ENCODE results near the gene GORASP2. TPM values are rescaled to one million over a fixed set of nuclear protein-coding genes. Genes with fewer than 3 reads are reported as not detected.

GORASP2 gene
- polyA plus RNA-seq, 4 donors: 77.0 to 104 (median 88.3) TPM

- no peak for DNase-seq (ENCODE audit: low read depth in 4 of 4, low spot score in 3 of 4)
Observed at GRCh38 chr2:170922634-170923494, 6.2 kb upstream of the GORASP2 start.

GRCh38 chr2:170923799-170924198, 5.3 kb upstream of the GORASP2 start:
- no peak for DNase-seq (ENCODE audit: low read depth in 4 of 4, low spot score in 3 of 4)

- no peak for DNase-seq (ENCODE audit: low read depth in 4 of 4, low spot score in 3 of 4)
Observed at GRCh38 chr2:170924969-170925368, 4.1 kb upstream of the GORASP2 start.

GRCh38 chr2:170925923-170926322, 3.1 kb upstream of the GORASP2 start:
- no peak for DNase-seq (ENCODE audit: low read depth in 4 of 4, low spot score in 3 of 4)

GRCh38 chr2:170926743-170927297, 2.2 kb upstream of the GORASP2 start:
- no peak for DNase-seq (ENCODE audit: low read depth in 4 of 4, low spot score in 3 of 4)

GRCh38 chr2:170928036-170928823, 823 bp upstream of the GORASP2 start:
- no peak for DNase-seq (ENCODE audit: low read depth in 4 of 4, low spot score in 3 of 4)

- DNase-seq (ENCODE audit: low read depth in 4 of 4, low spot score in 3 of 4): peak in 3 of 4 donors; percentile 29 to 49 (median 43)
Observed at GRCh38 chr2:170929686-170930050, 615 bp downstream of the GORASP2 start.

GRCh38 chr2:170930131-170930990, 1.3 kb downstream of the GORASP2 start:
- DNase-seq (ENCODE audit: low read depth in 4 of 4, low spot score in 3 of 4): peak in 1 of 4 donors; percentile 9

GRCh38 chr2:170930991-170931266, 1.9 kb downstream of the GORASP2 start:
- DNase-seq (ENCODE audit: low read depth in 4 of 4, low spot score in 3 of 4): no peak

- no peak for DNase-seq (ENCODE audit: low read depth in 4 of 4, low spot score in 3 of 4)
Observed at GRCh38 chr2:170932166-170932565, 3.1 kb downstream of the GORASP2 start.

GRCh38 chr2:170932948-170933347, 3.9 kb downstream of the GORASP2 start:
- no peak for DNase-seq (ENCODE audit: low read depth in 4 of 4, low spot score in 3 of 4)

- DNase-seq (ENCODE audit: low read depth in 4 of 4, low spot score in 3 of 4): no peak
Observed at GRCh38 chr2:170937709-170938379, 8.8 kb downstream of the GORASP2 start.

GRCh38 chr2:170940066-170940465, 11.0 kb downstream of the GORASP2 start:
- DNase-seq (ENCODE audit: low read depth in 4 of 4, low spot score in 3 of 4): no peak

GRCh38 chr2:170942615-170943014, 13.6 kb downstream of the GORASP2 start:
- DNase-seq (ENCODE audit: low read depth in 4 of 4, low spot score in 3 of 4): no peak

- DNase-seq (ENCODE audit: low read depth in 4 of 4, low spot score in 3 of 4): no peak
Observed at GRCh38 chr2:170943041-170943440, 14.0 kb downstream of the GORASP2 start.

- DNase-seq (ENCODE audit: low read depth in 4 of 4, low spot score in 3 of 4): no peak
Observed at GRCh38 chr2:170943596-170943995, 14.5 kb downstream of the GORASP2 start.

- DNase-seq (ENCODE audit: low read depth in 4 of 4, low spot score in 3 of 4): no peak
Observed at GRCh38 chr2:170944545-170944944, 15.5 kb downstream of the GORASP2 start.

GRCh38 chr2:170949415-170949814, 20.4 kb downstream of the GORASP2 start:
- no peak for DNase-seq (ENCODE audit: low read depth in 4 of 4, low spot score in 3 of 4)

GRCh38 chr2:170950221-170950761, 21.2 kb downstream of the GORASP2 start:
- no peak for DNase-seq (ENCODE audit: low read depth in 4 of 4, low spot score in 3 of 4)

- no peak for DNase-seq (ENCODE audit: low read depth in 4 of 4, low spot score in 3 of 4)
Observed at GRCh38 chr2:170953941-170954340, 24.9 kb downstream of the GORASP2 start.

Data from left renal pelvis (tissue), 4 donors.